GM23248 (cell line): ENCODE results near the gene RTEL1. TPM values are rescaled to one million over a fixed set of nuclear protein-coding genes. Genes with fewer than 3 reads are reported as not detected.
A peak's percentile ranks its signal among the peaks of the same experiment; 100 is the strongest.

Experiments used
- DNase-seq: peaks from one replicate; pipeline ENCODE4 v3.0.0-alpha.2; 2015
- H2AFZ ChIP-seq: fragments of 200-600 bp; sonication (generic); 2 replicates; pipeline ENCODE4 v1.6.1; 2016; ENCODE audit warnings: antibody characterized with exemption
- H3F3A ChIP-seq: fragments of 200-600 bp; sonication (generic); 2 replicates; pipeline ENCODE4 v1.6.1; 2016; ENCODE audit warnings: mild to moderate bottlenecking, antibody characterized with exemption, mixed run types; ENCODE audit not compliant: insufficient read depth
- H3K27ac ChIP-seq: fragments of 200-600 bp; sonication (generic); 2 replicates; pipeline ENCODE4 v1.5.1; 2016; ENCODE audit warnings: mild to moderate bottlenecking
- H3K27me3 ChIP-seq: fragments of 200-600 bp; sonication (generic); replicated peaks from 2 replicates; pipeline ENCODE4 v1.6.1; 2016; ENCODE audit warnings: mild to moderate bottlenecking; ENCODE audit not compliant: insufficient read depth
- H3K36me3 ChIP-seq: fragments of 200-600 bp; sonication (generic); 2 replicates; pipeline ENCODE4 v1.6.1; 2016; ENCODE audit warnings: low read depth, mild to moderate bottlenecking
- H3K4me1 ChIP-seq: fragments of 200-600 bp; sonication (generic); 2 replicates; pipeline ENCODE4 v1.6.1; 2016; ENCODE audit warnings: mild to moderate bottlenecking; ENCODE audit not compliant: insufficient read depth
- H3K4me2 ChIP-seq: fragments of 200-600 bp; sonication (generic); one replicate; pipeline ENCODE4 v1.6.1; 2016; ENCODE audit warnings: mild to moderate bottlenecking; ENCODE audit not compliant: unreplicated experiment
- H3K4me3 ChIP-seq: fragments of 200-600 bp; sonication (generic); 2 replicates; pipeline ENCODE4 v1.5.1; 2016; ENCODE audit warnings: mild to moderate bottlenecking
- H3K79me2 ChIP-seq: fragments of 200-600 bp; sonication (generic); 2 replicates; pipeline ENCODE4 v1.6.1; 2016; ENCODE audit warnings: mild to moderate bottlenecking; ENCODE audit not compliant: insufficient read depth
- H3K9ac ChIP-seq: fragments of 200-600 bp; sonication (generic); 2 replicates; pipeline ENCODE4 v1.6.1; 2016; ENCODE audit warnings: mild to moderate bottlenecking
- H3K9me2 ChIP-seq: fragments of 200-600 bp; sonication (generic); 2 replicates; pipeline ENCODE4 v1.6.1; 2016; ENCODE audit warnings: mixed run types, mild to moderate bottlenecking, moderate library complexity; ENCODE audit not compliant: insufficient read depth
- H3K9me3 ChIP-seq: fragments of 200-600 bp; sonication (generic); one replicate; pipeline ENCODE4 v1.6.1; 2017; ENCODE audit warnings: low read depth
- H4K20me1 ChIP-seq: fragments of 200-600 bp; sonication (generic); 2 replicates; pipeline ENCODE4 v1.6.0; 2016; ENCODE audit not compliant: insufficient read depth
- EZH2 ChIP-seq: fragments of 200-600 bp; sonication (generic); IDR thresholded peaks from 2 replicates; pipeline ENCODE4 v1.6.1; 2018; ENCODE audit warnings: antibody characterized with exemption, mild to moderate bottlenecking; ENCODE audit not compliant: insufficient read depth, poor library complexity, severe bottlenecking
- EZH2phosphoT487 ChIP-seq: fragments of 200-600 bp; sonication (generic); IDR thresholded peaks from 2 replicates; pipeline ENCODE4 v1.6.1; 2018; ENCODE audit warnings: antibody characterized with exemption, moderate library complexity, mild to moderate bottlenecking, low read depth; ENCODE audit not compliant: insufficient read depth
- whole genome bisulfite sequencing, 2 experiments: methylation state at CpG; one replicate each; pipeline ENCODE4 v1.1.6; 2015 to 2017; ENCODE audit warnings: low lambda C conversion rate in 2 of 2, low coverage in 1 of 2; ENCODE audit errors: missing lambda C conversion rate in 2 of 2; 5-methylcytosine and 5-hydroxymethylcytosine counted together
- in situ Hi-C: fragments of 300-500 bp; cut with MboI; formaldehyde crosslinking; loops from 2 replicates; pipeline ENCODE4 v1.15.0; 2020
- polyA plus RNA-seq: library from polyadenylated mRNA; unstranded; fragments of >200 nt; fragmentation: Nextera tagmentation; extraction: Ambion mirVana; gene quantifications from 2 replicates; pipeline ENCODE4 v1.2.1, GENCODE V29; 2016
- total RNA-seq: library from RNA; depleted of rRNA; stranded (reverse); fragments of >200 nt; shearing (Covaris generic); gene quantifications from 2 replicates; pipeline ENCODE4 v1.2.3, GENCODE V29; 2014

RTEL1 gene
- total and polyA plus RNA-seq, 2 experiments from 2014 or later: 8.6 to 15.6 TPM

GRCh38 chr20:63694584-63695423, 36.7 kb downstream of the RTEL1 start:
- WGBS, 2 experiments: 87 to 92% methylated on average over 32 of the region's 37 CpGs
- Histone ChIP-seq H3K27me3 (no peaks in the 10 kb centered on the region), H3K9ac (no peak overlapping the region), H3K36me3 (no peaks in the 10 kb centered on the region), H3F3A (no peaks in the 10 kb centered on the region; the same call in 1 of the 2 replicates), H3K4me3 (no peak overlapping the region), H3K4me2 (no peak overlapping the region), H3K9me3 (no peaks in the 10 kb centered on the region), H3K4me1 (peaks cover 22% of the 10 kb centered on the region), H3K27ac (no peak overlapping the region), H3K79me2 (peaks cover 1% of the 10 kb centered on the region; the same call in 1 of the 2 replicates), H4K20me1 (no peaks in the 10 kb centered on the region), H3K9me2 (no peaks in the 10 kb centered on the region), H2AFZ (no peak overlapping the region)
- in situ Hi-C loops: no loop called here
- TF ChIP-seq EZH2phosphoT487 (no peak), EZH2 (no peak)
- DNase-seq: no peak

GRCh38 chr20:63695424-63696305, 37.6 kb downstream of the RTEL1 start:
- Histone ChIP-seq H3F3A (no peaks in the 10 kb centered on the region; the same call in 1 of the 2 replicates), H3K9me2 (no peaks in the 10 kb centered on the region), H2AFZ (no peak overlapping the region), H3K4me3 (no peak overlapping the region), H3K36me3 (no peaks in the 10 kb centered on the region), H3K27ac (no peak overlapping the region), H3K4me2 (no peak overlapping the region), H3K9me3 (no peaks in the 10 kb centered on the region), H3K79me2 (peaks cover 8% of the 10 kb centered on the region; the same call in 1 of the 2 replicates), H3K4me1 (peaks cover 24% of the 10 kb centered on the region), H4K20me1 (no peaks in the 10 kb centered on the region), H3K27me3 (no peaks in the 10 kb centered on the region), H3K9ac (no peak overlapping the region)
- in situ Hi-C loops: no loop called here
- WGBS, 2 experiments: 70 to 75% methylated on average over 24 to 25 of the region's 25 CpGs
- no peak for DNase-seq
- TF ChIP-seq EZH2: no peak
- TF ChIP-seq EZH2phosphoT487: no peak

- peaks cover 8% of the 10 kb centered on the region; the same call in 1 of the 2 replicates for H3K79me2 ChIP-seq
- 0 out of 2 replicates have a peak overlapping the region, but pooled peaks have one; percentile 47 for H3K4me3 ChIP-seq
- no peaks in the 10 kb centered on the region for H3K9me2 ChIP-seq
- no peak overlapping the region for H2AFZ ChIP-seq
- no peaks in the 10 kb centered on the region; the same call in 1 of the 2 replicates for H3F3A ChIP-seq
- no peaks in the 10 kb centered on the region for H4K20me1 ChIP-seq
- no peaks in the 10 kb centered on the region for H3K36me3 ChIP-seq
- H3K4me2 ChIP-seq: no peak overlapping the region
- TF ChIP-seq EZH2: no peak
- TF ChIP-seq EZH2phosphoT487: no peak
- peaks cover 24% of the 10 kb centered on the region for H3K4me1 ChIP-seq
- peak; percentile 44 for DNase-seq
- no peak overlapping the region; the same call in 1 of the 2 replicates for H3K9ac ChIP-seq
- H3K27ac ChIP-seq: no peak overlapping the region
- no peaks in the 10 kb centered on the region for H3K27me3 ChIP-seq
- 44 to 58% methylated on average over 3 to 6 of the region's 6 CpGs for WGBS, 2 experiments
- in situ Hi-C loops: no loop called here
- H3K9me3 ChIP-seq: no peaks in the 10 kb centered on the region
Measured at GRCh38 chr20:63696306-63696627, 38.2 kb downstream of the RTEL1 start.

- peak; percentile 47 for DNase-seq
- H3K36me3 ChIP-seq: no peaks in the 10 kb centered on the region
- H3K79me2 ChIP-seq: peaks cover 8% of the 10 kb centered on the region; the same call in 1 of the 2 replicates
- peak within 1 kb of the TSS; percentile 44 for H3K9ac ChIP-seq
- H4K20me1 ChIP-seq: no peaks in the 10 kb centered on the region
- no peaks in the 10 kb centered on the region for H3K27me3 ChIP-seq
- no peak within 1 kb of the TSS for H3K27ac ChIP-seq
- H3K4me1 ChIP-seq: peaks cover 24% of the 10 kb centered on the region
- H3K4me3 ChIP-seq: peak within 1 kb of the TSS; percentile 47
- WGBS, 2 experiments: 20 to 23% methylated on average over 30 to 50 of the region's 52 CpGs
- no peaks in the 10 kb centered on the region for H3K9me3 ChIP-seq
- peak within 1 kb of the TSS; percentile 25 for H3K4me2 ChIP-seq
- no peak within 1 kb of the TSS for H2AFZ ChIP-seq
- TF ChIP-seq EZH2phosphoT487 (no peak), EZH2 (no peak)
- in situ Hi-C loops: no loop called here
- H3K9me2 ChIP-seq: no peaks in the 10 kb centered on the region
- no peaks in the 10 kb centered on the region; the same call in 1 of the 2 replicates for H3F3A ChIP-seq
Measured at GRCh38 chr20:63696628-63697356, 38.7 kb downstream of the RTEL1 start, which contains the start of gene TNFRSF6B. TNFRSF6B (plus strand) TSS chr20:63696652; CDS start chr20:63696768, 116 bp downstream.
